DLD1 (cell line): Measurements from ENCODE around the gene ITM2C.

ENCODE experiments used
- in situ Hi-C: cut with HindIII; loops from 2 replicates; pipeline ENCODE4 v1.10.0; 2017; ENCODE audit warnings: low sequenced_read_pairs

ITM2C gene

DNA sequence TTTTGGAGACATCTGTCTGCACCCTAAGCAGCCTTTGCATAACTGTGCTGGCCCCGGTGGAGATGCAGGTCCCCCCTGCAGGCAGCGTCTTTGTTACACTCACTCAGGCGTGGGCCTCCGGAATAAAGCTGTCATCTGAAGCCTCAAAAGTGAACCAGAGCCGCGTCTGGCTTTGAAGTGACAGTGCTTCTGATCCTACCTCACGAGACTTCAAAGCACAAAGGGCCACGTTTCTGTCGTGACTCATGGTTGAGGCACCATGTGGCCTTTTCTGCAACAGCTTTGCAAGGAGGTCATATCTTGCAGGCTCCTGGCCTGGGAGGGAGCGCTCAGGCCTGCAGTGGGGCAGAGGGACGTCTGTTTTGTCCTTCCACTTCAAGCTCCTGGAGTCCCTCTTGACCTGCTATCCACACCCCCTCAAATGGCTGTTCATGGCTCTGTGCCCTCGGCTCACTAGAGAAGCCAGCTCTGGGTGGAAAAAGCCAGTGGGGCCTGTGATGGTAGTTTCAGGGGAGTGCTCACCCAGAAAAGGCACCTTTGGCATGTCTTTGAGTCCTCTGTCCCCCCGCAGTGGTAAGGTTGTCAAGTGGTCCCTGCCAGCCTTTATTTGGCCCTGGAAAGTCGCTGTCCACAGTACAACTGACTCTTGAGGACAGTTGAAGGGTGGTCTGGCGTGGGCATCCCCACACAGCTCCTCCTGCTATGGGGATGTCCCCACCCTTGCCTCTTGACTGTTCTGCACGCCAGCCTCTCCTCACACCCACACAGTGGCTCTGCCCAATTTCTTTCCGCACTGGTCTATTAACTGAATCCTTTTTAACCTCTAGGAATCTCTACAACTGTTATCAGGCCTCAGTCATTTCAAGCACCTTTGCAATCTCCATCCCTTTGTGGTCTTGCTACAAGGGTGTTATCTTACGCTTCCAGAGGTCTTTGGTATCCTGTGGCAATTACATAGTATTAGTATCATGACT, 41.0 kb downstream of the ITM2C start:
- in situ Hi-C loops = no loop called here

DNA sequence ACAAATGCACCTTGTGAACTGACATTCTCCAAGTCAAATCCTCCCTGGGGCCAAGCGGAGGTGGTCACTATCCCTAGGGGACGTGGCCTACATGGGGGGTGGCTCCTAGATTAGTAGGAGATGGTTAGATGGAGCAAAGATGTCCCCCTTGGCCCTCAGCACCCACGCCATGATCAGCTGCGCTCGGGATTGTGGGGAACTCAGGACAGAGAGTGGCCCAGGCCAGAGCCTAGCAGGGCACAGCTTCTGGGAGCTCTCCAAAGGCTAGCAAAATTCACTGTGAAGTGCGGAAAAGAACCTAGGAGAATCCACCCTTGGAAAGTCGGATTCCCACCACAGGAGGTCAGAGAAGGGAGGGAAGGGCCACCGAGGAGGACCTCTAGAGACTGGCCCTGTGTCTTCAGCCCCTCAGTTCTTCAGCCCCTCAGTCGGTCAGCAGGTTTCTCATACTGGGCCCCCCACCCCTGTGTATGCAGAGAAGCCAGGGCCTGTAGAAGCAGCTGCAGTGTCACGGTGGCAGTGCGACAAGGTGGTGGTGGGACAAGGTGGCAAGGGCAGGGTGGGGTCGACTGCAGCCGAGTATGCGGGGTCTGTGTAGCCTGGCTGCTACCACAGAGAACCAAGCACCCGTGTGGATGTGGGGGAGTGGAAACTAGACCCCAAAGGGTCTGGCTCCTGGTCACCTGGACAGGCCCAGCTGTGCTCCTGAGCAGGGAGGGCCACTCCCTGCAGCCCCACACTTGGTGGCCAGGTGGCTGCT, 41.9 kb downstream of the ITM2C start:
- in situ Hi-C loops = no loop called here

DNA sequence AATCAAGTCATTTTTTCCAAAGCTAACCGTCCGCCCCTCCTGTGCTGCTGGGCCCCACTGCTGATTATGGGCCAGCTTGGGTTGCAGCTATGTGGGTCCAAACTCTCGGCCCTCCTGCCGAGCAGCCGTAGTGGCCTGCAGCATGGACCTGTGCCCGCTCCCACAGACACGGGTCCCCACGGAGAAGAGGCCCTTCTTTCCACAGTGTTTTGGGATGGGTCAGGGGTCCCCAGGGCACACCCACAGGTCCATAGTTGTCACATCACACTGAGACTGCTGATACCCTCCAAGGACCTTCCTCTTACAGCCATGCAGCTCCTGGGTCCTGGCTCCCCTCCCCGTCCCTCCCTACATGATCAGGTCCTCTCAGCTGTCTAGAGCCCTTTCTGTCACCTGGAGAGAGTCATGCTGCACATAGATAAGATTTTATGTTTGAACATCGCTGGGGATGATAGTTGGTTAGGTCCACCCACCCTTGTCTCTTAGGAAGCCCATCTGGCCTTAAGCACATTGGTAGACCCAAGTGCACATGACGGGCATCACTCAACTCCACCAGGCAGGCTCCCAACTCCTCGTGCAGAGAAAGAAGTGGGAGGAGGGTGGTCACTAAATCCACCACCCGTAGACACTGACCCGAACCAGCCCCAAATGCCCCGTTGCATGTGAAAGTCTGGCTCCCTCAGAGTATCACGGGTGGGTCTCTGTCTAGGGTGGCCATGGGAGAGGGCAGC, 42.8 kb downstream of the ITM2C start:
- in situ Hi-C loops = no loop called here

DNA sequence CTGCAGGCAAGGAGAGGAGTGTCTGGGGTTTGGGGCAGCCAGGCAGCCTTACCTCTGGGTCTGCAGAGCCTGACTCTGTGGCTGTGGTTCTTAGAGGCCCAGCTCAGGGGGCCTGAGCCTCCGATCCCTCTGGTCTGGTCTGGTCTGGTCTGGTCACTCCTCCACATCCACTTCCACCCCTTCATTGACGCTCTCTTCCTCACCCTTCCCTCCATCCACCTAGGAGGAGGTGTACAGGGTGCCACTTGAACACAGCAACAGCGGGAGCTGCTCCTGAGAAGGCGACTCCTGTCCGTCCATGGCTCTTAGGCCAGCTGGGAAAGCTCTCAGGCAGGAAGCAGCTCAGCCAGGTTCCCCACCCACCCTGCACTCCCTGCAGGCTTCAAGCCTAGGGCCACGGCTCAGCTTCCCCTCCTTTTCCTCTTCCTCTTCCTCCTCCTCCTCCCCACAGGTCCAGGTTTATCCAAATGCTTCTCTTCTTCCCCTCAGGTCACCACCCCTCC, 43.4 kb downstream of the ITM2C start:
- in situ Hi-C loops = no loop called here

DNA sequence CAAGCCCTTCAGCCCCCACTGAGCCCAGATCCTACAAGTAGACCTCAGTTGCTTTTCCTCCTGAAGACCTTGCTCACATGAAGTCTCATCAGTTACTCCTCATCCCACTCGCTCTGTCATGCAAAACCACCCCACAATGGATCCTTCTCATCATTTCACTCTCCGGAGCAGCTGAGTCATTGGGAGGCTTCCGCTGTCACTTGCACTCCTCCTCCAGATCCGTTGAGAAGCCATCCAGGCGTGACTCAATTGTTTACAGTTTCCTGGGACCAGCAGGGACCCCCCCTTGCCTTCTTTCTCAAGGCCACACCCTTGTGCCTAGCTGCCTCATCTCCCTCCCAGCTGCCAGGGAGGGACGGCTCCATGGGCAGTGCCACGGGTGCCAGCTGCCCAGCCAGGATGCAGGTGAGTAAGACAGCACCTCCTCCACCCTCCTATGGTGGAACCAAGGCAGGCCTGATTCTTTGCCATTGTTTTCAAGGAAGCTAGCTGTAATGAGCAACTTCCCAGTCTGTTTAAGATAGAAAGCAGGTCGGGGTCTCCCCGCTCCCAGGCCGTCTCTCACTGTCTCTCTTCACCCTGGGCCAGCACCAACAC, 44.0 kb downstream of the ITM2C start:
- in situ Hi-C loops = no loop called here

DNA sequence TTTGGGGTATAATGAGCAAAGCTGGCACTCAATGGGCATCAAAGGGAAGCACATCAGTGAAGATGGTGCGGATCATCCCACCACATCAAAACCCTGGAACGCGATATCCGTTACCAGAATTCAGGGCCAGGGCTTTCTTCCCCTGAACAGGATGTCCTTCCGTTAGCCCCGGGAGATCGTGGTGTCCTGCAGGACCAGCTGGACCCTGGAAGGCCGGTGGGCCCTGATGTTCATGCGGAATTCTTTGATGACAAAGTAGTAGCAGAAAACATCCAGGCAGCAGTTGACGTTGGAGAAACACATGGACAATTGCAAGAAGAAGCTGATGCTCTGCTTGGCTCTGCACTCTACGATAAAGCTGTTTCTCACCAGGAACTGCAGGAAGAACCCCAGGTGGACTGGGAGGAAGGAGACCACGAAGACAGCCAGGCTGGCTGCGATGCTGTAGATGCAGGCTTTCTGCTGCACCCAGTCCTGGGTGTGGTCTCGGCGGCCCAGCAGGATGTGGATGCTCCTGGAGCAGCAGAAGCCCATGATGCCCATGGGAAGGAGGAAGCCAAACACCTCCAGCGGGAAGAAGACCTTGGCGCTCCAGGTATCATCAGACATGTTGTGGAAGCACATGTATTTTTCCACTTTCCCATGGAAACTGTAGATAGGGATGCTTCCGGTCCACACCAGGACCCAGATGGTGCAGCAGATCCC, 45.3 kb downstream of the ITM2C start:
- in situ Hi-C loops = no loop called here

DNA sequence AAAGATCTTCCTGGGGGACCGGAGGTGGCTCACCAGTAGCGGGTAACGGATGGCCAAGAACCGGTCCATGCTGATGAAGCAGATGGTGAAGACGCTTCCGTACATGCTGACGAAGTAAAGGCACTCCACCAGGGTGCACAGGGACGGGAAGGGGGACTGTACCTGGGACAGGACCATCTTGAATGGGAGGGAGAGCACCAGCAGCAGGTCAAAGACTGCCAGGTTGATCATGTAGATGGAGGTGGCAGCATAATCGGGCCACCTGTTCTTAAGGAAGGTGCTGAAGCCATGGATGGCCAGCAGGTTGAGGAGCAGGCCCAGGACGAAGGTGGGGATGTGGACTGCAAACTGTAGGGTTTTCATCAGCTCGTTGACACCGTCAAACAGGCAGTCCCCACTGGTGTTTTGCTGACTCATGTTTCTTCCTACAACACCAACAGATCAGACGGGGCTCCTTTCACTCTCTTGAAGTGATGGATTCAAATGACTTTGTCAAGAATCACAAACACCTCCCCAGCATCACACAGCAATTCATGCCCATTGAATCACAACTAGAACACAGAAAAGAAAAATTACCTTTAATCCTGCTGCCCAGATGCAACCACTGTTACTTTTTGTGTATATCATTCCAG, 45.9 kb downstream of the ITM2C start:
- in situ Hi-C loops = no loop called here

DNA sequence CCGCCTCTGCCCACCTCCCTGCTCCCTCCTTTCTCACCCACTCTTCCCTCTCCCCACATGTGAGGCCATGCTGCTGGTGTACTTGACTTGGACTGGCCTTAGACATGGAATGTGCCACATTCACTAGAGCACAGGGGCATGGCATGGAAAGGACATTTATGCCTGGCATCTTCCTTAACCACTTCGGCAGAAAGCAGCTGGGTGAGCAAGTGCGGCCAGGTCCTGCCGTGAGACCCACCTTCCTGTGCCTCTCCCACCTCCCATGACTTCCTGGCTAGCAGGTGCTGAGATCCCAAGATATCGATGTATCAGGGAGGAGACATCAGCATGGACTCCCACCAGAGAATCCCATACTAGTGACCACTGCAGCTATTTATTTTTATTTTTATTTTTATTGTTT, 47.3 kb downstream of the ITM2C start:
- in situ Hi-C loops = no loop called here

DNA sequence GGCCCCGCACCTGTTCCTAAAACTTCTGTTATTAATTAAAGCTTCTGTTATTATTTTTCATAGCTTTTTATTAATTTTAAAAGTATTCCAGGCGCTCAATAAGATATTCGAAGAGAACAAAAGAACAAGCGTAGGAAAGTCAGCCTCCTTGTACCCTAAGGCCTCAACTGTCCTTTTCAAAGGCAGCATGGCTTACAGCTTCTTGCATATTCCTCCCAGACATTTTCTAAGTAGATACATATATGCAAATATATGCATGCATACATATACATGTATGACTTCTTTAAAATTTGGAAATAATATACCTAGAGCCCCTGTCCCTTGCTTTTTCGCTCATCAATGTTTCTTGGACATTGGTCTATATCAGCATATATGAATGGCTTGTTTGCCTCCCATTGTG, 48.0 kb downstream of the ITM2C start:
- in situ Hi-C loops = no loop called here

DNA sequence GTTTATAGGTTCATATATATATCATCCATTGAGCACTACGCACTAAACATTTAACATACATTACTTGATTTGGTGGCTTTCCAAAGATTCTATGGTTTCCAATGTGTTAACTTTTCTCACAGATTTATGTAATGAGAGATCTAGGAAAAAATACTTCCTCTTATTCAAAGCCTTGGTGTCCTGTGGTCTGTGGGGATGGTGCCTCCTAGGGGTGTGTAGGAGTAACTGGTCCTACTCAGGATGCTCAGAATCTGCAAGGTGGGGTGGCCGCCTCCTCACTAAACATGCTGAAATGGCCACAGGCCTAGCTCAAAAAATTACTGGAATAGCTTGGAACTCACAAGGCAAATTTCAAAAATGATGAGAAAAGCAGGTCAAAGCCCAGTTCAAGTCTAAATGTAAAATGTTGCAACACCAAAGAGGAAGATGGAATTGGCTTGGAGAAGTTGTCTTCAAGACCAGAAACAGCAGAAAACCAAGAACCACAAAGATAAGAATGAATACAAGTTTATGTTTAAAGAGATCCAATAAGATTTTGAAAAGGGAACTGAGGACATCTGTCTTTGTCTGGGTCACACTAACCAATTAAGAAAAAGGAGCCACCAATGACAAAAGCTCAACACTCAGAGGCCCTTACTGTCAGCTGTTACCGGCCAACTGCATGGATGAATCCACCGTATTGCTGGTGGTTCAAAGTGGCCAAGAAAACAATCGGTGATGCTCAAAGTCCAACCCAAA, 48.8 kb downstream of the ITM2C start:
- in situ Hi-C loops = no loop called here

DNA sequence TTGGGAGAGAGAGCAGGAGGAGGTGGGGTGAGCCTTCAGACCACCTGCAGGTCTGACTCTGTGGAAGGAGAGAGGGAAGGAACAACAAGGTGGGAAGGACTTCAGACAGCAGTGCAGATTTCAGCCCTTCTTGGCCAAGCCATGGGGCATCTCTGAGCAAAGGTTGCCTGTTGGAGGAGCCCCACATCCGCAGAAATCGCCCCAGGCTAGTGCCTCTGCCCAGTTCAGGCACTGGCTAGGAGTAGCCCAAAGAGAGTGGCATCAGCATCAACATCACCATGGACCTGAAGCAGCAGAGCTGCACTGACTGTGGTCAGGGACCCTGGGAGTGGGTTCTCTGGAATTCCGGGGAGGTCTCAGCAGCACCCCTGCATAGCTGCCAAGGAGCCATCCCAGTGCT, 50.1 kb downstream of the ITM2C start:
- in situ Hi-C loops = no loop called here

DNA sequence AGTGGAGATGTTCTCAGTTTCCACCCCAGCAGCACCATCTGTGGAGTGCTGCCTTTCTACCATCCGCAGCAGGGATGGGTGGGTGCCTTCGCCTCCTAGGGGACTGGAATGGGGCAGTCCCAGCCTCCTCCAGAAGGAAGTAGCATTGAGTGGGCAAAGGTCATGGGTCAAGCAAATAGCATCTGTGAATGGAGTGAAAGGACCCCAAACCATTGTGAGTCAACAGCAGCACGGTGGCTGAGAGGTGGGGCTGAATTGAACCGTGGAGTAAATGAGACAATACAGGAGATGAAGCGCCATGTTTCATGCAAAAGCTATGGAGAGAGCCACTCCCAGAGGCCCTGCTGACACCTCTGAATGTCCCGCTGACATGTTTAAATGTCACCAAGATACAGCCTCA, 50.6 kb downstream of the ITM2C start:
- in situ Hi-C loops = no loop called here

DNA sequence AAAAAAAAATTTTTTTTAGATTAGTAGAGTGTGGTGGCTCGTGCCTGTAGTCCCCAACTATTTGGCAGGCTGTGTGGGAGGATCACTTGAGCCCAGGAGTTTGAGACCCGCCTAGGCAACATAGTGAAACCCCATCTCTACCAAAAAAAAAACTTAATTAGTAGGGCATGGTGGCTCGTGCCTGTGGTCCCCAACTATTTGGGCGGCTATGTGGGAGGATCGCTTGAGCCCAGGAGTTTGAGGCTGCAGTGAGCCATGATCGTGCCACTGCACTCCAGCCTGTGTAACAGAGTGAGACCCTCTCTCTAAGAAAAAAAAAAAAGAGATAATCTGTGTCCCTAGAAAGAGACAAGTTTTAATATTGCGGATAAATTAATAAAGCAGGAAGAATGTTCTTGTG, 51.5 kb downstream of the ITM2C start:
- in situ Hi-C loops = no loop called here

DNA sequence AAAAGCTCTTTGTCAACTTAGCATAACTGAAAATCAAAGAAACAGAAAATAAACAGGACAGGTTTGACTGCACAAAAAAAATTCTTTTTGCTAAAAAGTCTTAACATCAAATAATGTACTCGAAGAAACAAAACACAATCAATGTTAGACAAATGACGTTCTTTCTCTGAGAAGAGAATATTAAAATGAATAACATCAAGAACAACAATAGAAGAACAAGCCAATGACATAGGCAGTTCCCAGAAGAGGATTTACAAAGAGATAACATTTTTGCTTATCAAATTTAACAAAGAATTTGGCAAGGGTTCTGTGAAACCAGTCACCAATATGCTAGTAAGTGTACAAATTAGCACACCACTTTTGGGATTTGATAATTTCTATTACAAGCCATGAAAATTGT, 54.5 kb downstream of the ITM2C start:
- in situ Hi-C loops = no loop called here

DNA sequence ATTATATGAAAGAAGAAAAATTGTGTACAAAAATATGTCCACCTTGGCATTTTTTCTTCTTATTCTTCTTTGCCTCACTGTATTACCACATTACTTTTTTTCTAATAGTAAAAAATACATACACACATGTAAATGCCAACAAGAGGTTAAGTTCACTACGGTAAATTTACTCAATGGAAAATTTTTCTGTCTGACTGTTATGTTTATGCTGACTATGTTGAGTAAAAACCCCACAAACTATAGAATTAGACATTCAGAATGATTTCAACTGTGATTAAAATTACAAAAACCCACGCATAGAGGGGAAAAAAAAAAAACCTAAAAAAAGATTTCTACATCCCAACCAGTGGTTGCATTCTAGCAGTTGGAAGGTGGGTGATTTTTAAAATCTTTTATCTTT, 54.9 kb downstream of the ITM2C start:
- in situ Hi-C loops = no loop called here

DNA sequence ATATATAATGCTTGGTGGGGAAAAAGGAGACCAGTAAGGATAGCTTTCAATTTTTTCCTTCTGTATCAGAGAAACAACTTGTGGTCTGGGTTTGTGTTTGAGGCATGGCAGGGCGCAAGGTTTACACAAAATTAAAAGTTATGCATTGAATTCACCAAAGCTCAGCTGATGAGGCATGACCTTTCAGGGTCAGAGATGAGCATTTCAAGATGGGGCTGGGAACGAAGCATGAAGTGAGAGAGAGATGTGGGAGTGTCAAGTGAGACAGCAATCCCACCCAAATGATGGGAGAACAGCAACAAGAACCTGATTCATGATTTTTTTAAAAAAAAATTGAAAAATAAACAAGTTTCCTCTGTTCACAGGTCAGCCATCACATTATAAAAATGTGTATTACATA, 55.4 kb downstream of the ITM2C start:
- in situ Hi-C loops = no loop called here

DNA sequence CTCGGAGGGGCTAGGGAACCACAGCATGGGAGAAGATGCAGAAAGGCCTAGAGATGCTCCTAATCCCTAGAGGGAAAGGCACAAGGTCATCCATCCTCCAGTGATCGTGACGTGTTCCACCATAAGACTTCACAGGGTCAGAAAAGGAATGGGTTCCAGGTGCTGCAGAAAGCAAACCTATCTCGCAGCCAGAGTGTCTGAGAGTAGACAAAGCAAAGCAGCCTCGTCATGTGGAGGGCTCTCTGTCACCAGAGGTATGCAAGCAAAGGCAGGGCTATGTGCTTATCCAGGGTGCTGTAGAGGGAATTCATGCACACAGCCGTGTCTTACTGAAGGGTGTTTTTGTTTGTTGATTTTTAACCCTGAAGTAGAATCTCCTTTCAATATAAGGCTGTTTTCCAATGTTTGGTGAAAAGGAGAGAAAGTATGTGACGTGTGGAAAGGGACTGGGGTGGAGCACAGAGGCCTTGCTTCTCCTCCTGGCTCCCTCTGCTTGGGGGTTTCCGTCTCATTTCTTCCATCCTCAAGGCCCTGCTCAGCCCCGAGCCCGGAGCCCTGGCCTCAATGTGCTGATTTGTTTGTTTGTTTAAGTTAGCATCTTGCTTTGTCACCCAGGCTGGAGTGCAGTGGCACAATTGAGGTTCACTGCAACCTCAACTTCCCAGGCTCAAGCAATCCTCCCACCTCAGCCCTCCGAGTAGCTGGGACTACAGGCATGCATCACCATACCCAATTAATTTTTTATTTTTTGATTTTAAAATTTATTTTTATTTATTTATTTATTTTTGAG, 57.3 kb downstream of the ITM2C start:
- in situ Hi-C loops = no loop called here

DNA sequence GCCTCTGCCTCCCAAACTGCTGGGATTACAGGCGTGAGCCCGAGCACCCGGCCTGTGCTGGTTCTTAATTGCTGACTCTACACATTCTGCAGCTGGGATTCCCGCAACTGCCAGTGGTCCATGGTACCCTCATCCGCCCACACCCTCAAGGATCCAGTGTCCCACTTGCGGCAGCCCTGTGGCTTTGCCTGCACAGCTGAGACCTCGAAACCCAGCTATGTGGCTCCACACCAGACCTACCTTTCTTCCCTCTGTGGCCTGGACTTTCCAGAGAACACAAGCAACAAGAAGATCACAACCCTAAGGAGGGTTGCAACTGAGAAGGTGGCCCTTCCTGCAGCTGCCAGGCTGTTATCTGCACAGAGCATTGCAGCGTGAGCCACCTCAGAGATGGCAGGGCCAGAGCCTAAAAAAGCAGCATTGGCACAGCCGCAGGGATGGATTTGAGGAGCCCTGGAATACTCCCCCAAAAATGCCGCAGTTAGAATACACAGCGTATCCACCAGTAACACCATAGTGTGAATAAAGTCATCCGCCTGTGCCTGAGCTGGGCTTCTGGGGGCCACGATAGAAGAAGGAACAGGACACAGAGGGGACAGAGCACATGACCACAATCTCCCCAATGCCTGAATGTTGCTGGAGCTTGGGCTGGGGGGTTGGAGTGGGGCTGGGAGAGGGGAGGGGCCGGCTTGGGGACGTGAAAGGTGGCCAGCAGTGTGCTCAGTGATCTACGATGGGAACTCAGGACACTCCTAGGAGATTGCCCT, 58.4 kb downstream of the ITM2C start:
- in situ Hi-C loops = no loop called here
